ENCODE results near the gene GPX7. TPM values are rescaled to one million over a fixed set of nuclear protein-coding genes. Genes with fewer than 3 reads are reported as not detected.

GPX7 gene
- total RNA-seq, 1 experiment from 2014 or later, result not detected

- H3K4me3 ChIP-seq, result no peak overlapping the region
- H3K79me2 ChIP-seq (ENCODE audit: low read depth), result no peaks in the 10 kb centered on the region
- no peak overlapping the region for H3K4me2 ChIP-seq
- no peaks in the 10 kb centered on the region for H3K9me3 ChIP-seq (ENCODE audit: insufficient read depth, low read depth)
- H3K27me3 ChIP-seq (ENCODE audit: insufficient read depth, low read depth), result no peaks in the 10 kb centered on the region
- intact Hi-C loops (cut with micrococcal nuclease; ENCODE audit: unreplicated experiment), result no loop called here
- ChIA-PET CTCF (no interaction called here), POLR2A (ENCODE audit: unreplicated experiment) (no interaction called here)
- H3K9me2 ChIP-seq (ENCODE audit: insufficient read depth), result no peaks in the 10 kb centered on the region
- H3K4me1 ChIP-seq (replicated peaks; ENCODE audit: insufficient read depth), result no peaks in the 10 kb centered on the region
- H2AFZ ChIP-seq, result no peak overlapping the region
- H3K36me3 ChIP-seq (ENCODE audit: low read depth), result no peaks in the 10 kb centered on the region
- H4K20me1 ChIP-seq (ENCODE audit: insufficient read depth), result no peaks in the 10 kb centered on the region
- TF ChIP-seq EZH2 (IDR thresholded peaks at IDR 0.05; ENCODE audit: low read depth), result no peak
- TF ChIP-seq, protein P1, sequence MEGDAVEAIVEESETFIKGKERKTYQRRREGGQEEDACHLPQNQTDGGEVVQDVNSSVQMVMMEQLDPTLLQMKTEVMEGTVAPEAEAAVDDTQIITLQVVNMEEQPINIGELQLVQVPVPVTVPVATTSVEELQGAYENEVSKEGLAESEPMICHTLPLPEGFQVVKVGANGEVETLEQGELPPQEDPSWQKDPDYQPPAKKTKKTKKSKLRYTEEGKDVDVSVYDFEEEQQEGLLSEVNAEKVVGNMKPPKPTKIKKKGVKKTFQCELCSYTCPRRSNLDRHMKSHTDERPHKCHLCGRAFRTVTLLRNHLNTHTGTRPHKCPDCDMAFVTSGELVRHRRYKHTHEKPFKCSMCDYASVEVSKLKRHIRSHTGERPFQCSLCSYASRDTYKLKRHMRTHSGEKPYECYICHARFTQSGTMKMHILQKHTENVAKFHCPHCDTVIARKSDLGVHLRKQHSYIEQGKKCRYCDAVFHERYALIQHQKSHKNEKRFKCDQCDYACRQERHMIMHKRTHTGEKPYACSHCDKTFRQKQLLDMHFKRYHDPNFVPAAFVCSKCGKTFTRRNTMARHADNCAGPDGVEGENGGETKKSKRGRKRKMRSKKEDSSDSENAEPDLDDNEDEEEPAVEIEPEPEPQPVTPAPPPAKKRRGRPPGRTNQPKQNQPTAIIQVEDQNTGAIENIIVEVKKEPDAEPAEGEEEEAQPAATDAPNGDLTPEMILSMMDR (conservative IDR thresholded peaks at IDR 0.05), result no peak
- DNase-seq, result no peak
- no peaks in the 10 kb centered on the region for H3F3A ChIP-seq (ENCODE audit: insufficient read depth, low read depth)
- BruUV-seq (replicated peaks), result no TSS peak
- H3K27ac ChIP-seq, result no peak overlapping the region
These were observed 43.1 kb downstream of the GPX7 start for GRCh38 chr1:52645261-52645660.

GRCh38 chr1:52651904-52652303 lies 49.7 kb downstream of the GPX7 start:
- DNase-seq, result no peak
- intact Hi-C loops (cut with micrococcal nuclease; ENCODE audit: unreplicated experiment), result no loop called here
- H4K20me1 ChIP-seq (ENCODE audit: insufficient read depth), result no peaks in the 10 kb centered on the region
- H3K4me3 ChIP-seq, result no peak overlapping the region
- H3K27ac ChIP-seq, result no peak overlapping the region
- H3K9me3 ChIP-seq (ENCODE audit: insufficient read depth, low read depth), result no peaks in the 10 kb centered on the region
- no peaks in the 10 kb centered on the region for H3K4me1 ChIP-seq (replicated peaks; ENCODE audit: insufficient read depth)
- H3F3A ChIP-seq (ENCODE audit: insufficient read depth, low read depth), result no peaks in the 10 kb centered on the region
- H3K79me2 ChIP-seq (ENCODE audit: low read depth), result no peaks in the 10 kb centered on the region
- H3K4me2 ChIP-seq, result no peak overlapping the region
- no peaks in the 10 kb centered on the region for H3K36me3 ChIP-seq (ENCODE audit: low read depth)
- CTCF ChIA-PET, result interaction anchor here (0.6 kb wide), 1 partner anchor 17 kb away, joined by 9 read pairs; no protein-coding TSS in a partner anchor
- no peaks in the 10 kb centered on the region for H3K9me2 ChIP-seq (ENCODE audit: insufficient read depth)
- BruUV-seq (replicated peaks), result no TSS peak
- POLR2A ChIA-PET (ENCODE audit: unreplicated experiment), result no interaction called here
- no peak overlapping the region; the same call in 1 of the 2 replicates for H2AFZ ChIP-seq
- H3K27me3 ChIP-seq (ENCODE audit: insufficient read depth, low read depth), result no peaks in the 10 kb centered on the region
- TF ChIP-seq, protein P1 (conservative IDR thresholded peaks at IDR 0.05), result no peak

- Histone ChIP-seq H2AFZ (no peak overlapping the region), H3K9me3 (ENCODE audit: insufficient read depth, low read depth) (no peaks in the 10 kb centered on the region), H3F3A (ENCODE audit: insufficient read depth, low read depth) (peaks cover 5% of the 10 kb centered on the region; the same call in 1 of the 2 replicates), H3K27me3 (ENCODE audit: insufficient read depth, low read depth) (no peaks in the 10 kb centered on the region), H3K9me2 (ENCODE audit: insufficient read depth) (no peaks in the 10 kb centered on the region), H3K79me2 (ENCODE audit: low read depth) (no peaks in the 10 kb centered on the region), H3K27ac (no peak overlapping the region), H3K4me1 (replicated peaks; ENCODE audit: insufficient read depth) (peaks cover 2% of the 10 kb centered on the region), H3K4me3 (no peak overlapping the region), H3K4me2 (no peak overlapping the region), H4K20me1 (ENCODE audit: insufficient read depth) (no peaks in the 10 kb centered on the region), H3K36me3 (ENCODE audit: low read depth) (no peaks in the 10 kb centered on the region)
- no TSS peak for BruUV-seq (replicated peaks)
- DNase-seq, result no peak
- intact Hi-C loops (cut with micrococcal nuclease; ENCODE audit: unreplicated experiment), result no loop called here
- TF ChIP-seq, protein P1 (conservative IDR thresholded peaks at IDR 0.05), result no peak
- TF ChIP-seq EZH2 (IDR thresholded peaks at IDR 0.05; ENCODE audit: low read depth), result no peak
- POLR2A ChIA-PET (ENCODE audit: unreplicated experiment), result interaction anchor here (0.7 kb wide), 1 partner anchor 1275 kb away, joined by 12 read pairs; no protein-coding TSS in a partner anchor
- CTCF ChIA-PET, result no interaction called here
These were observed 51.2 kb downstream of the GPX7 start for GRCh38 chr1:52653207-52653849.
